Heart right ventricle (tissue), 16 donors: ENCODE measurements around the gene P3H3. TPM values are rescaled to one million over a fixed set of nuclear protein-coding genes. Genes with fewer than 3 reads are reported as not detected.

Experiments used
- ATAC-seq, 8 donors: fragments of 200-7000 bp; cut with Tn5 transposase; one replicate each; pipeline ENCODE4 v1.9.1; 2020; ENCODE audit warnings: mild to moderate bottlenecking in 8 of 8, moderate library complexity in 8 of 8, moderate number of reproducible peaks in 1 of 8
- DNase-seq, 2 donors: peaks; one replicate each; pipeline ENCODE4 v3.0.0-alpha.2; 2020
- H3K27ac ChIP-seq, 10 donors: fragments of 200-600 bp; sonication (generic) in 2 of 10; one replicate each; pipeline versions ENCODE4 v1.5.0 to v1.8.0; 2020 to 2022; ENCODE audit warnings: mild to moderate bottlenecking in 3 of 10
- H3K27me3 ChIP-seq, 7 donors: fragments of 200-600 bp; one replicate each; pipeline ENCODE4 v1.8.0; 2021 to 2022; ENCODE audit warnings: mild to moderate bottlenecking in 2 of 7
- H3K36me3 ChIP-seq, 9 donors: fragments of 200-600 bp; sonication (generic) in 1 of 9; one replicate each; pipeline versions ENCODE4 v1.5.0 to v1.8.0; 2020 to 2022; ENCODE audit warnings: mild to moderate bottlenecking in 2 of 9
- H3K4me1 ChIP-seq, 9 donors: fragments of 200-600 bp; sonication (generic) in 1 of 9; one replicate each; pipeline versions ENCODE4 v1.5.0 to v1.8.0; 2020 to 2022; ENCODE audit warnings: mild to moderate bottlenecking in 4 of 9
- H3K4me3 ChIP-seq, 10 donors: fragments of 200-600 bp; sonication (generic) in 2 of 10; one replicate each; pipeline versions ENCODE4 v1.5.0 to v1.8.0; 2020 to 2022; ENCODE audit warnings: mild to moderate bottlenecking in 7 of 10, moderate library complexity in 2 of 10
- H3K9me3 ChIP-seq, 11 donors: fragments of 200-600 bp in 10 of 11; sonication (generic) in 2 of 11; one replicate each; pipeline versions ENCODE4 v1.5.0 to v1.8.0; 2013 to 2022; ENCODE audit warnings: mild to moderate bottlenecking in 2 of 11, control low read depth in 1 of 11, moderate library complexity in 1 of 11
- CTCF ChIP-seq, 9 donors: fragments of 200-600 bp; sonication (generic) in 2 of 9; IDR thresholded peaks; one replicate each; pipeline versions ENCODE4 v1.5.0 to v1.8.0; 2021 to 2022; ENCODE audit warnings: antibody characterized with exemption in 9 of 9, mild to moderate bottlenecking in 5 of 9, moderate library complexity in 1 of 9
- WGBS, 2 donors: extraction: QIAGEN DNeasy Blood & Tissue Kit; methylation state at CpG; one replicate each; pipeline ENCODE4 v1.1.7; 2013; ENCODE audit warnings: inconsistent platforms in 1 of 2; 5-methylcytosine and 5-hydroxymethylcytosine counted together
- intact Hi-C, 10 donors: fragments of 100-400 bp; cut with DNase I; formaldehyde crosslinking; loops; one replicate each; pipeline versions ENCODE4 v1.11.1 to v1.14.2; 2022
- polyA plus RNA-seq, 2 donors: library from polyadenylated mRNA; stranded (reverse); fragments of 200-250 nt; gene quantifications; one replicate each; pipeline ENCODE4 v1.2.3, GENCODE V29; 2013
- total RNA-seq, 10 donors: library from RNA; stranded (reverse); fragmentation: NEBNext Ultra II Directional in 3 of 10; extraction: Animal tissue kit (Norgen Biotek cat#: 25700) in 3 of 10; gene quantifications; one replicate each; pipeline versions ENCODE4 v1.2.1 to v1.2.4, GENCODE V29; 2021 to 2023
- donor health status: Arrhythmogenic right ventricular cardiomyopathy.
- donor health status: ischemic (EF 13 %, LVEDD 7.1; RV severe dilation, severe dysfunction).
- donor health status: healthy with polysubstance abuse.
- donor health status: DM: no; HTN: yes; CAD: no.
- donor health status: DM: no; HTN: no; CAD: no.
- donor health status: ischemic (EF 25% LVEDD 6.9; RV normal size, moderate dysfunction).
- donor health status: ischemic (EF 25% LVEDD 5.7; RV mildly dilated, moderate dysfunction).
- donor health status: healthy.
- donor health status: DM: yes; HTN: yes; CAD: no.
- donor health status: Ischemic cardiomyopathy.
- donor health status: ischemic (EF 35%, LVEDD 5.7; RV mildly dilated, moderate dysfunction).
- donor health status: nonischemic (EF 11% LVEDD 7.7; RV severe dilation, severe dysfunction).
- donor health status: DM: yes; HTN: yes; CAD: no.
- donor health status: PGD.
- donor health status: ischemic (EF 29% LVEDD 5.4; RV normal size, mild dysfunction).
- donor health status: nonischemic (EF 23%, LVEDD 6.1; RV moderate dilation, normal function).

Gene P3H3
- total and polyA plus RNA-seq, 12 donors: 6.4 to 37.8 (median 16.0) TPM

GRCh38 chr12:6845395-6845794, 17.2 kb downstream of the P3H3 start:
- DNase-seq: no peak
- ATAC-seq: no peak

DNA sequence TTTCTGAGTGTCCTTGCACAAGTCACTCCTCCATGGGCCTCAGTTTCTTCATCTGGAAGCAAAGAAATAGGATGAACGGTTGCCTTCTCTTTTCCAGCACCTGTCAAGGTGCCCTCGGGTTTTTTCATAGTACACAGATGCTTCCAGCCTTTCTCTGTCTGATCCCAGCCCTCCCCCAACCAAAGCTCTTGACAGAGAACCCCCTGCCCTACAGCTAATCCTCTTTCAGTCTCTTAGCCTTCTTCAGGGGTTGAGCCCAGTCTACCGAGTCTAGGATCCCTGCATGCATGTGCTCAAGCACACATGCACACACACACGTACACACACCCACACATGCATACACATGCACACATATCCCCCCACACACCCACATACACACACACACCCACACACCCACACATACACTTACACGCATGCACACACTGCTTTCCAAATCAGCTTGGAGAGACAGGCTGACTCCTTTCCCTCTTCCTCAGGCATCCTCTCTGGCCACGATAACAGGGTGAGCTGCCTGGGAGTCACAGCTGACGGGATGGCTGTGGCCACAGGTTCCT, 18.2 kb downstream of the P3H3 start:
- Histone ChIP-seq H3K4me3 (no peak overlapping the region), H3K4me1 (peaks cover 0 to 10% (median 5%) of the 10 kb centered on the region in 9 donors), H3K27ac (no peak overlapping the region), H3K9me3 (no peaks in the 10 kb centered on the region), H3K27me3 (no peaks in the 10 kb centered on the region), H3K36me3 (peaks cover 0 to 84% (median 19%) of the 10 kb centered on the region in 9 donors)
- DNase-seq (no peak), ATAC-seq (no peak)
- WGBS, 2 donors: 86 to 91% methylated on average over 7 of the region's 7 CpGs
- no peak for TF ChIP-seq CTCF (IDR thresholded peaks at IDR 0.05)
- intact Hi-C loops: no loop called here

More at GRCh38 chr12:6845395-6845794, 17.2 kb downstream of the P3H3 start:
- Histone ChIP-seq H3K27ac (no peak overlapping the region), H3K4me1 (peaks cover 0 to 12% (median 2%) of the 10 kb centered on the region in 9 donors), H3K4me3 (no peak overlapping the region), H3K36me3 (peaks cover 0 to 84% (median 19%) of the 10 kb centered on the region in 9 donors), H3K27me3 (no peaks in the 10 kb centered on the region), H3K9me3 (no peaks in the 10 kb centered on the region)
- intact Hi-C loops: no loop called here
- WGBS, 2 donors: 93% methylated on average over 17 of the region's 17 CpGs
- TF ChIP-seq CTCF (IDR thresholded peaks at IDR 0.05): no peak

DNA sequence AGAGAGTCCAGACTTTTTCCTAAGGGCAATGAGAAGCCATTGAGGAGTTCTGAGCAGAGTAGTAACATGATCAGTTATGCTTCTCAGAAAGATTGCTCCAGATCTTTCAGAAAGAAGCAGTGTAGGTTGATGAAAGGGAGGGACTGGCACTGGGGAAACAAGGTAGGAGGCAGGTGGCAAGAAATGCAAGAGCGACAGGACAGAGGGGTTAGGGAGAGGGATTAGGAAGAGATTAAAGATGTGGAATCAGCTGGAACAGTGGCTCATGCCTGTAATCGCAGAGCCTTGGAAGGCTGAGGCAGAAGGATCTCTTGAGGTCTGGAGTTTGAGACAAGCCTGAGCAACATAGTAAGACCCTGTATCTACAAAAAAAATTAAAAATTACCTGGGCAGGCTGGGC, 19.5 kb downstream of the P3H3 start:
- TF ChIP-seq CTCF (IDR thresholded peaks at IDR 0.05): no peak
- WGBS, 2 donors: 93 to 97% methylated on average over 2 of the region's 2 CpGs
- Histone ChIP-seq H3K27ac (no peak overlapping the region), H3K9me3 (no peaks in the 10 kb centered on the region), H3K27me3 (no peaks in the 10 kb centered on the region), H3K36me3 (peaks cover 0 to 73% (median 19%) of the 10 kb centered on the region in 9 donors), H3K4me1 (peaks cover 0 to 11% (median 5%) of the 10 kb centered on the region in 9 donors), H3K4me3 (no peak overlapping the region)
- intact Hi-C loops: no loop called here
- DNase-seq (no peak), ATAC-seq (no peak)

DNA sequence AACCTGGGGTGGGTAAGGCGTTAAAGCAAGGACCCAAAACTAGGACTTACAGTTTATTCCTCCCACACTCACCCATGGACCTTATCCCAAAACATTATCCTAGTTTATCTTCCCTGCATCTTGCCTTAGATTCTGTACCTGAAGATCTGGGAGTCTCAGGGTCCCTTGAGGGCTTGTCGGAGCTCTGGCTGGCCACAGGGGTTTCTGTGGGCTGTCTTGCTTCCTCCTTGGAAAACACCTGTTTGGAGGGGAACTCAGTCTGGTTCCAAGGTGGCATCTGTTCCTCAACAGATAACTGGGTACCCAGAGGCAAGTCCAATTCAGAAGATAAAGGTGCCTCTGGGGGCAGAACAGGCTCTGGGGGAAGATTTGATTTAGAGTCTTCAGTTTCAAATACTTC, 21.2 kb downstream of the P3H3 start:
- Histone ChIP-seq H3K4me3 (no peak overlapping the region), H3K27ac (no peak overlapping the region), H3K4me1 (peaks cover 3 to 26% (median 16%) of the 10 kb centered on the region in 9 donors), H3K9me3 (no peaks in the 10 kb centered on the region), H3K27me3 (no peaks in the 10 kb centered on the region), H3K36me3 (peaks cover 0 to 56% (median 16%) of the 10 kb centered on the region in 9 donors)
- 88 to 95% methylated on average over 2 of the region's 2 CpGs for WGBS, 2 donors
- intact Hi-C loops: no loop called here
- DNase-seq (no peak), ATAC-seq (no peak)
- TF ChIP-seq CTCF (IDR thresholded peaks at IDR 0.05): no peak
